GM21576 (cell line): Measurements from ENCODE around the gene HMCN1.

ENCODE experiments used
- ATAC-seq: cut with Tn5 transposase; IDR thresholded peaks from one replicate; pipeline ENCODE4 v1.9.1; 2021; ENCODE audit warnings: mild to moderate bottlenecking, moderate library complexity; ENCODE audit not compliant: unreplicated experiment

Gene HMCN1

DNA sequence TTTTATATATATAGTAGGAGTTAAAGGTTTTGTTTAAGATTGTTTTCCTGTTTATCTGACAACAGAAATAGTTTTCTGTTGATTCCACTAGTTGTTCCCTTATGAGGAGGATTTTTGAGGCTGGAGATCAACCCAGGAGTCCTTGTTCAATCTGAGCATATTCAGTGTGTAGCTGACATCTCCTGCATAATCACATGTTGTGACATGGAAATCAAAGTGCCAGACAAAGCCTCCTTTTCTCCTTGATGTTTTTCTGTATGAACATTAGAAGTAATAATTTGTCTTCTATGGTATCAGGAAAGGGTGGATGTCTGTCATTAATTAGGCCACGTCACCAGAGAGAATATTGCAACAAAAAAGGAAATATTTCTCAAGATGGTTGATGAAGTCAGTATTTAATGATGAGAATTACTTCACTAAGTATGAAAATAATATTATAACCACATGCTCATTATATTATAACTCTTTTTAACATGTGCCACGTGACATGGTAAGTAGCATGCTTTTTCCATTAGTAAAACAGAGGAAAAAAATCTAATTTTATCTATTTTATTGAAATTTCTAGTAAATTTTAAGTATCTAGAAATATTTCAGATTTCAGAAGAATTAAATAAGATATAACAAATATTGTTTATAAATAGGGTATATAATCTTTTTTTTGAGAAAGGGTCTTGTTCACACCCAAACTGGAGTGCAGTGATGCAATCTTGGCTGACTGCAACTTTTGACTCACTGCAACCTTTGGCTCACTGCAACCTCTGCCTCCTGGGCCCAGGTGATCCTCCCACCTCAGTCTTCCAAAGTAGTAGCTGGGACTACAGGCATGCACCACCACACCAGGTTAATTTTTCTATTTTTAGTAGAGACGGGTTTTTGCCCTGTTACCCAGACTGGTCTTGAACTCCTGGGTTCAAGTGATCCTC lies 223.5 kb downstream of the HMCN1 start:
- no peak for ATAC-seq

DNA sequence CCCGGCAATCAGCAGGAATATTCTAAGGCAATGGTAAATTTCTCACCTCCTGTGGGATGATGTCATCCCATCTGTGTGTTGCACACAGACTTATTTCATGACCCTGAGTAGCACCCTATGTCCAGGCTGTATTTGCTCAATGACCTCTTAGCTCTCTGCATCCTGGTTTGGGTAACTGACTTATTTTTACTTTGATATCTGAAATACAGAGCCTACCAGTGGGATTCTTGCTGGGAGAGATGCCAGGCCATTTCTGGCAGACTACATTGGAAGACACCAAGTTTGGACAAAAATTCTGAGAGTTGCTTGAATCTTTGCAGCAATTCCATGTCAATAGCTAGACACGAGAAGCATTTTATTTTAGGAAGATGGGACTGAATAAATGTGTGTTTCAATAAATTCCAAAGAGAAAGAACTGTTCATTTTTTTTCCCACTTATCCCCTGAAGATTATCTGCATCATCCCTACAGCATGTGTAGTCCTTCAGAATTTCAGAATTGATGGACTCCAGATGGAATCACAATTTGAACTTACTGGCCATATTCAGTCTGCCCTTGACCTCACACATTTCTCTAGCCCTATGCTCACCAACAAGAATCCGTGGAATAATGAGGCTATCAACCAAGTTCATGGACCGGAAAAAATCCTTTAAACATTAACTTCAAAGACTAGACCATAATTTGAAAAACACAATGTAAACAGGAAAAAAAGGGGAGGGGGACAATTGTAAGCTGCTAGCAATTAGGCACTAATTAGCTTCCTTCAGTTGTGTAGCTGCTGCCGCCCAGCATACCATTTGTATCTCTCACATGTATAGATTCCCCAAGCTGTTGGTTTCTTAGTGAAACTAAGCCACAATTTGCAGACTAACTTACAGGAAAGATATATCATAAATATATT lies 226.5 kb downstream of the HMCN1 start:
- no peak for ATAC-seq

DNA sequence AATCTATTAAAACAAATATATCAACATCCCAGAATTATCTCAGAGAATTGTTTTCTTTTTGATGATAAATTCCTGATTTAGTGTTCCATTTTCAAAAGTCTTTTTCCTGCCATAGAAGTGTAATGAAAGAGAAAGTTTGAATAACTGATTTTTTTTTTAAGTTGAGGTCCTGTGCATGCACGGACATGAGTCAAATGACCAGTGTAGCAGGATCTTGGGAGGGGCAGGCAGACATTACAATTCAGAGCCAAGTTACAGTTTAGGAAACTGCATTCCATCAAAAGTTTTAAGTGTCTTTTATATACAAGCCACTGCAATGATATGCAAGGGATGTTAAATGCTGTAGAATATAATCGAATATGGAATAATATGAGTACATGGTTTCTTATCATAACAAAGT lies 227.5 kb downstream of the HMCN1 start:
- no peak for ATAC-seq

DNA sequence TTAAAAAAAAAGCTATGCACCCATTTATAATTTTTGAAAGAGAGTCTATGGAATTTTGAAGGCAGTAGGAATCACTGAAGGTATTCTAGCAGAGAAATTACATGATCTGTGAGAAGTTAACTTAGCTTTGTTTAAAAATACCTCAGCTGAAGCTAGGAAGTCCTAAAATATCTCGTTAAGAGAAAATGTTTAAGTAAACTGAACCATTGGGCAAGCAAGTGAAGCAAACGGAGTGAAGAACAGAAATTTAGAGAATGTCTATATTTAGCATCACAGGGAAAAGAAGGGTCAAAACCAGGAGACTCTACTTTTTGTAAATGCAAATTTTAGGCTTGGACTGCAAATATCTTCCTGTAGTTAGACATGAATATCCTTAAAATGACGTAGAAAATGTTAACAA lies 230.8 kb downstream of the HMCN1 start:
- no peak for ATAC-seq

DNA sequence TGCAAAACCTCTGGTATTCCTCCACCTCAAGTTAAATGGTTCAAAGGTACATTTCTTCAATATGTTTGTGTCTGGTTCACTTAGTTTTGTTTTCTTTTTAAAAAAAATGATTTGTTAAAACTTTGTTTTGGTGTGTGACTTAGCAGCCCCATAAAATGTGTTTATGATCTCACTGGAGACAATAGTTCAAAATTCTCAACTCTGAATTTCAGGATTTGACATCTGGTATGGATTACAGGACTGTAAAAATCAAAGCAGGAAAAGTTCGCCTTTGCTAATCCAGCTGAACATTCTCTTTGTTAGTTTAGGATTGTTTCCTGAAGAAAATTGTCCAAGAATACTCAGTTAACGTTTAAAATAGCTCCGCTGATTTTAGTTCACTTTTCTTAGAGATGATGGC lies 231.7 kb downstream of the HMCN1 start:
- no peak for ATAC-seq

DNA sequence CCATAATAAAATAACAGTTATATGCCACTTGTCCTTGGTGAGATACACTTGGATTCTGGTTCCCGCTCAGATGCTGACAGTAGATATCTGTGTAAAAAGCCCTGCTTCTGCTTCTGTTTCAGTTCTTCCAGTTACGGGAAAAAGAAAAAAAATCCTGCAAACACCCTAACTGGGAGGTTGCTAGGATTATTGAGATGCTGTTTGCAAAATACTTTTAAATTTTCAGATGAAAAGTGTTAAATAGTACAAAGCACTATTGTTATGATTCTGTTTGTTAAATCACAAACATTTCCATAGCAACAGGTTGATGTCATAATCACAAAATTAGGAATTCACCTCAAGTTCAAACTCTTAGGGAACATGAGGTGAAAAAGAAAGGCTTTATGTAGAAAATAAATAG lies 232.3 kb downstream of the HMCN1 start:
- ATAC-seq, result no peak

DNA sequence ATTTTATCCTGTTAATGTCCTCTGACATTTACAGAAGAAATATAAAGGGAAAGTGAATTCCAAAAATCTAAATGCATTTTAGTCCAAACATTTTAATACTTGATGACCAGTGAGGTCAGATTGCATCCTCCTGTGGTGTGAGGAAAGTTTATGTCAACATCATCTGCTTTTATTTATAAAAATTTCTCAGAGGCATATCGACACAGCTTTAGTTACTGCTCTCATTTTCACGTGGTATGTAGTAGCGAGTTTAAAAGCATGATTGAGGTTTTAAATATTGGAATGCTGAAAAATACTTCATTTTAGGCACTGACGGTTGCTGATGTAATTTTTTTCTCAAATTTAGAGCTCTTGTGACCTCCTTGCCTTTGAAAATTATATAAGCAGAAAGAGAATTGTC lies 234.8 kb downstream of the HMCN1 start:
- ATAC-seq, result no peak

DNA sequence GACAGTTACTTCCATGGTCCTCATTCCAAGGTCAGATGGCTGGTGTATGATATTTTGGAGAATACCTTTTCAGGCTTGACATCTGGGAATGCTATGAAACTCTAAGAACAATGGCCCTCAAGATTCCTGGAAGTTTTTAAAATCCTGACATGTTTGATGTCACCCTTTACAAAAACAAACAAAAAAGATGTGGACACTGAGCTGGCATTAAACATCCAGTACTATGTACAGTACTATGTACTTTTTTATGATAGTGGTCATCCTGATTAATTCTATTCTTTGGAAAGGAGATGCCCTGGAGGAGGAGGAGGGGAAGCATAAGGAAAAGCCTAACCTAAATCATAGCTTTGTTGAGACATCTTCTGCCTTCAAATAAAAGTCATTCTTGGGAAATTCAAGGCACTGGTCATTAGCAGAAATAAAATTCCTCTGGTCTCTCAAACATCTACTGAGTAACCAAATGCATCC lies 235.4 kb downstream of the HMCN1 start:
- ATAC-seq, result no peak

DNA sequence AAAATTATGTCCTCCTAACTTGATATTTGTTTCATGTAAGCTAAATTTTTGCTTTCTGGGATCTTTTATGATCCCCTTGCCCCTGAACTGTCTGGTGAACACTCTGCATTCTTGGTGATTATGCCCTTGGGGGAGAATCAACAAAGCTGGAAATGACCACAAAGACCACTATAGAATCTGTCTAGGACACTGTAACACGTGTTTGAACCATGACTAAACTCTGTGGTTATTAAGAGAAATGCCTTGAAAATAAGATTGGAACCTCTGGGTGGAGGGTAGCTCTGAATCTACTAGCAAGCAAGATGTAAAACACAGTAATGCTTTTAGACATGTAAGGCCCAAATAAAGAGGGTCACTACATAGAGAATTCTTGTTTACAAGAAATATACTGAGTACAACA lies 237.5 kb downstream of the HMCN1 start:
- ATAC-seq, result no peak

DNA sequence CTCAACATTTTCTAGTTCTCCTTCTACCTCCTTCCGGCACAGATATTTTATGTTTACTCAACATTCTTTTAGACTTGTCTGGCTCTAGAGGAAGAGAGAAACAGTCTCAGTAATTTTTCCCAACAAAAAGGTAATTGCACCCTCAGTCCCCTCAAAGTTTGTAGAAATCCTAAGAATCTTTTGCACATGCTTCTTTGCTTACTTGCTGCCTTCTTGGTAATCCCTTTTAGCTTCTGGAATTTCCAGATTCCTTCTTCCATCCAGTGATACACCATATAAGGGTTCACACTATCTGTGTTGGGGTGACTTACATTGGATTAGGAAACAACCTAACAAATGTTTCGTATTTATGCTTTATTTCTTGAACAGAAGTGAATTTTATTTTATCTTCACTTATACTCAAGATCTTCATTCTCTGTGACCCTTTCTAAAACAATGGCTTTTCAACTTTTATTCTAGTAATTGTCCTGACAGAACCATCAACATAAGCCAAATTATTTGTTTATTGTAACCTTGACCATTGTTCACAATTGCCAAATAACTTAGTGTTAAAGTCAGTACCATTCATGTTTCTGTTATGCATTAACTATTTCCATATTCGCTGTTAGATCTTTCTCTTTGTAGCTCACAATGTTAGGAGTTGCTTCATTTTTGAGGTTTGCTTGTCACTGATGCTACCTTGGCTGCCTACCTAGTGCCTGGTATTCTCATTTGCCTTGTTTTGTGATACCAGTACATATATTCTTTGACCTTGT lies 238.1 kb downstream of the HMCN1 start:
- ATAC-seq, result no peak

DNA sequence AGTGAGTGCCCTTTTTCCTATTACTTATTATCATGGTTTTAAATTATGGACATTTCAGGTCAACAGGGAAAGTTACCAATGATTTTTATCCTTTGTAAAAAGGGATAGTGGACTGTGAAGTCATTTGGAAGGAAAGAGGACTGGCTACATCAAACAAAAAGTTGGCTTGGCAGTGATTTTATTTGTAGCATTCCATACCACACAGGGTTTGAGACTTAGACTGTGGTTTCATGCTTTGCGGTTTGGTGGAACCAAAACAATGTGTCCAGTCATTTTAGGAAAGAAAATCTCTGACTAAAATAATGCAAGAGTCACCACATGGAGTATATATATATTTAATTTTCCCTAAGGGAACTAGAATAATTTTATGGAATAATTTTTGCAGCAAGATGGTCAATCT lies 239.5 kb downstream of the HMCN1 start:
- no peak for ATAC-seq

DNA sequence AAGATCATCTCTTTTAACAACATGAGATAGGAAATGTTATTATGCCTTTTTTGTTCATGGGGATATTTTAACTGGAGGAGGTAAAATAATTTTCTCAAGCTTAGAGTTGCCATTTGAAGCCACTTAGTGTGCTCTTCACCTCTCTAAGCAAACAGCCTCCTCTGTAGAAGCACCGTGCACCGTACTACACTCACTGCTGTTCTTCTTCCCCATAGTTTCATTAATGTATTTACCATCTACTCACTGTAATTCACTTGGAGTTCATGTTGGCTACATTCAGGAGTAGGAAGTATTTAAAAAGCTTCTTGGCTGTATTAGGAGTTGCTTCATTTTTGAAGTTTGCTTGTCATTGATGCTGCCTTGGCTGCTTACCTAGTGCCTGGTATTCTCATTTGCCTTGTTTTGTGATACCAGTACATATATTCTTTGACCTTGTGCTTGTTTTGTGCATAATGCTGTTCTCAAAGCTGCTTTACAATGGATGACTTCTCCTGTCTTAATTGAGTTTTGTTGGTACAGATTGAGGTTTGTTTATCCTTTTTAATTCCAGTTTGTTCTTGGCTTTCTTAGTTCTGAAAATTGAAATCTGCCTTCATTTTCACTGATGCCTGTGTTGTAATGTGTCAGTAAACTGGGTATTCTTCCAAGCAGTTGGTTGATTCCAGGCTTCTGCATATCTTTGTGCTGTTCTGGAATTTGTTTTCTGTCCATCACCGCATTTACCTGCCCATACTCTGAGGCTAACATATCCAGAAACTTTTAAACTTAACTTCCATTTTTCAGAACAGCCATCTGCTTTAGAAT lies 240.4 kb downstream of the HMCN1 start:
- ATAC-seq, result no peak

DNA sequence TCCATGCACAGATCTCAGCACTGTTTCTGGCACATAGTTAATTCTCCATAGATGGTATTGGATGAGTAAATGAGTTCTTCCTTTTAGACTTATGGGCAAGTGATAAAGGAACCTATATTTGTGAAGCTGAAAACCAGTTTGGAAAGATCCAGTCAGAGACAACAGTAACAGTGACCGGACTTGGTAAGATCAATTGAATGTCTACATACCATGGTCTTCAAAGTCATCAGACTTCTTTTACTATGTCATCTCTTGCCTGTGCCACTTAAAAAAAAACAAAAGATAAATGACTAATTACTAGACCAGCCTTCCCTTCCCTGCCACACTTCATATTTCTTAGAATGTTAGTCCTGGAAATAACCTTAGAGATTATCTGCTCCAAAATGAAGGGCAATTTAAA lies 246.7 kb downstream of the HMCN1 start:
- no peak for ATAC-seq

DNA sequence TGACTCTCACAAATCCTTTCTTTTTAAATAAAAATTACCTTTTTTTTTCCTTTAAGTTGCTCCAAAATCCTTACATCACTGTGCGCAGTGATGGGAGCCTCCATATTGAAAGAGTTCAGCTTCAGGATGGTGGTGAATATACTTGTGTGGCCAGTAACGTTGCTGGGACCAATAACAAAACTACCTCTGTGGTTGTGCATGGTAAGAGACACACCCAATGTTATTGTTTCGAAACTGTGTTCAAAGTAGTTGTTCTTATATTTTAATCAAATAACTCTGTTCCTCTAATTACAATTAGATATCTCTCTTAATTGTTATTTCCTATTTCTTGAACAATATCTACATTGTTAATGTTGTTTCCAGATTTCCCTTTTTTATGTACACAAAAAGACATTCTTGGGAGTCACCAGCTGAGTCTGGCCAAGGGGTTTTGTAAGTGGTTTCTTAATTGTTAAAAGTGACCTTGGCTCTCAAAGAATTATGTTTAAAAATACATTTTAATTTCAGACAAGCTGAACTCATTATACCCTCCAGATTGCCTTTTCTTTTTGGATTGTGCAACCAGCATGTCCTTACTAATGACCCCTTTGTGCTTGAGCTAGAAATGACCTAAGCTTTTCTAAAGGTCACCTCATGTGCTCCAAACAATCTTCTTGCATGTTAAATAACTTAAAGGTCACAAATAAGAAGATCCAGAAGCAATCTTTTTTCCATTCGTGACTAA lies 250.1 kb downstream of the HMCN1 start:
- ATAC-seq, result no peak

DNA sequence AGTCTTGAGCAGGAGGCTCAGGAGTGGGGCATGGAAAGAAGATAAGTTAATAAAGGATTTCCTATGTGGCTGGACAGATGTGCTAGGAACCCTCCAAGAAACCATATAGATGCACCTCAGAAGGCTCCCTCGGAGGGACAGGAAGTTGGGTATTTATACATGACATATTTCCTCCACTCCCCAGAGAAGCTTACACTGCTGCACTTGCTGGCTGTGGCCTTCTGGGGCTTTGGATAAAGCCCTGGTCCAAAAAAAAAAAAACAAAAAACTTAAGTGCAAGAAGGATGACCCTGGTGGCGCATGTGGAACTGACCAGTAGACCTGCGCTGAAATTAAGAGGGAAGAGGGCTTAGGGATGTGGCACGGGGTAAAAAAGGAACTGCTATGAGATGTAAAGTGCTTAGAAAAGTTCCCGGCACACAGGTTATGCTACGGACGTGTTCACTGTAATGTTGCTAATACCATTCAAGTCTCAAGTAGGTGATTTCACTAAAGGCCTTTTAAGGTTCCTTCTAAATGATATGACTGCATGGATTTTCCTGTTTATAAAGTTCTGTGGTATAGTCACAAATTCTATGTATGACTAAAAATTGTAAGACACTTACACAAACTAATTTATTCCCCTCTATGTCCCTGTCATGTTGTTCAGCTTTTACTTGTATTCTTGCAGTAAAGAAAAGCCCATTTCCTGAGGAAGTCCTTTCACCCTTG lies 253.6 kb downstream of the HMCN1 start:
- no peak for ATAC-seq

DNA sequence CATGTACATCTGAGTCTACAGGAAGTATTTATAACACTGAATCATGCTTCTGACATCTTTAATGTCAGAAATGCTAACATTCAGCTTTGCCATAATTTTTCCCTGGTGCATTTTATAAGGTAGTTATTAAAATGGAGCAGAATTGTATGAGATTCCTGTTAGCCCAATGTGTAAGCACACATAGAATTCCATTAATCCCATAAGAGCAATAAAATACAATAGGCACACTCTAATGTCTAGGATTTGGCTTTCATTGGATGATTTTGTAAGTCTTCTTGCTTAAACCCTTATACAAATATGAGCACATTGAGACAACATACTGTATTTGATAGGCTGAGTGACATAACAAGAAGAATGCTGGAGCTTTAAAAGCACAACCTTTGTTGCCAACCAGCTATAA lies 256.4 kb downstream of the HMCN1 start:
- ATAC-seq, result no peak

DNA sequence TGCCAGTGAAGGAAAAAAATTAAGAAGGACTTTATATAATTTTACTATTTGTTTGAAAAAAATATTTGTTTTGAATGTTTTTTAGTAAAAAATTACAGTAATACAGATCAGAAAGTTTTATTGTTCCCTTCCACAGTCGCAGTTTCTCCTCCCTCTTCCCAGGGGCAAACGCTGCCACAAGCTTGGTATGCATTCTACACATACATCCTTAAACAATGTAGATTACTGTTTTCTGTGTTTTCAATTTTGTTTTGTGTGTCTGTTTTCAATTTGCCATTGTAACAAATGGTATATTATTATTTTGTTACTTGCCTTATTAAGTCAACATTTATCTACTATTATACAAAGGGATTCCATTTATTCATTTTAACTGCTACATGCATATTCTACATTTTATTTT lies 257.1 kb downstream of the HMCN1 start:
- no peak for ATAC-seq

DNA sequence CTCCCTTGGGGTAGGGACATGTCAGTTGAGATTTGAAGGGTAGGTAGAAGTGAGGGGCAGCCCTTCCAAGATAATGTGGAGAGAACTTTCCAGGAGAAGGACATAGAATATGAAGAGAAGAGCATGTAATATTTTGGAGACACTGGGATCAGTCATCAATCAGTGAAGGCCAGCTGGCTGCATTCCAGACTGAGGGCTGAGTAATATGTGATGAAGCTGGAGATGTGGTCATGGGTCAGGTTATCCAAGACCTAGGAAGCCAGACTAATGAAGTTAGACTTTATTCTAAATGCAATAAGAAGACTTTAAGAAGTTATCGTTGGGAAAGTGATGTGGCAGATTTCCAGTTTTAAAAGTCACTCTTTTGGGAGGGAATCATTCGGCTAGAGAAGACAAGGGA lies 262.0 kb downstream of the HMCN1 start:
- no peak for ATAC-seq

DNA sequence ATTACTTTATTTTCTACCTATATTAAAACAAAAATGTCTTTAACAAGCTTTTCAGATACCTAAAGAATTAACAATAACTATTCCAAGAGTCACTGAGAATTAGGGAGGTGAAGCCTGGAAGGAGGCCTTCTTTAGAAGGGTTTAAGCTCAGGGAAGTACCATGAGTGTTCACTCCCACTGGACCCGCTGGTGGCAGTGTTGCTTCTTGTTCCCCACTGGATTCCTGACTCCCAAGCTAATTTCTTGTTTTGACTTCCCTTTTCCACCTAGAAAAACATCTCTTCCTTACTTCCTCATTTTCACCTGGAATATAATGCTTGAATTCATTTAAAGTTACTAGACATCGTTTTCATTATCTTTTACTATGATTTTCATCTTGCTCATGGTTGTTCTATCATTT lies 264.2 kb downstream of the HMCN1 start:
- no peak for ATAC-seq
